Stimulated activated CD8-positive, alpha-beta memory T cell treated with anti-CD3 and anti-CD28 coated beads, Interleukin-7, amount 100 ng/mL, for 4 hours (primary cell): ENCODE results near the gene KCNT1.
"Not testable (repeated sequence)": the region's sequence is repeated elsewhere in the genome, so short reads cannot be mapped to it uniquely, and the experiment has no call there.

ENCODE experiments used
- DNase-seq, 2 donors: peaks; one replicate each; pipeline ENCODE4 v3.0.0-alpha.2; 2020; ENCODE audit warnings: low read depth in 2 of 2

Gene KCNT1

DNA sequence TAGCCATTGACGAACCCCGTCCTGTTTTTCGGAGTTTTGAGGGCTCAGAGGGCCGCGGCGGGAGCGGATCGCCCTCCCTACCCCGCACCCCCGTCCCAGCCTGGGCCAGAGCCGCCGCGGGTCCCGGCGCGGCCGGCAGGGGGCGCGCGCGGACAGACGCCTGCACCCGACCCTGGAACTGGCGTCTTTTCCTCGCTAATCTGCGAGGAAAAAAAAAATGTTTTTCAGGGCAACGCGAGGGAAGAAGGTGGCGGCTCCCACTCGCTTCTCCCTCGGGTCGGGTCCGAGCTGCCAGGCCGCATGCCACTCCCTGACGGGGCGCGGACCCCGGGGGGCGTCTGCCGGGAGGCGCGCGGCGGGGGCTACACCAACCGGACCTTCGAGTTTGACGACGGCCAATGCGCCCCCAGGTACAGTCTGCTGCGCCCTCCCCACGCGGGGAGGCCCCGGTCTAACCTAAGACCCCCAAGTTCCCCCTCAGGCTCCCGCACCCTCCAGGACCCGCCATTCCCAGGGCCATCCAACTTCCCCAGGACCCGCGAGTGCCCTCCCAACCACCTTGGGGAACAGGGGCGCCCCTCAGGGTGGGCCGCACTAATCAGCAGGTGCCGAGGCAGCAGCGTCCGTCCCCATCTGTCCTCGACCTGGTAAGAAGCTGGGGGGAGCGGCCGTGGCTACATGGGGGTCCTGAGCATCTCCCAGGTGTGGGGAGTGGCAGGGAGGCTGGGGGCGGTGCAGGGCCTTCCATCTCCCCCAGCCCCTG lies at the start of gene KCNT1:
Gene KCNT1, plus strand, starts transcription at position 227 of the 763 bp plus-strand sequence. Its CDS starts 74 bp downstream, at position 301.
- peak in 1 of 2 donors; percentile 15 for DNase-seq

DNA sequence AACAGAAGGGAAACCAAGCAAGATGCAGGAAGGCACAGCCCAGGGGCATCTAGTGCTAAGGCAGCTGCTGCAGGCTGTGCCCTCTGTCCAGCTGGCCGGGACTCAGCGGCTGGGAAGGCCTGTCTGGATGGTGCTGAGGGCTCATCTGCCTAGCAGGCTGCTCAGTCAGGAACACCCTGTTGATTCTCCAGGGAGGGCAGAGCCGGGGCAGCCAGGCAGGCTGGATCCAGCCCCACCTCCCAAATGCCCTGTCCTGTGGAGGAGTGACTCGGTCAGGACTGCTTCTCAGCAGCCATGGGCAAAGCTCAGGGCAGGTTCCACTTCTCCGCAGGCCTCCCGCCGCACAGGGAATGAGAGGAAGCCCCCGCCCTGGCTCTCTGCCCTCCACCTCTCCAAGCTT lies 46.7 kb upstream of the KCNT1 start:
- no peak for DNase-seq

DNA sequence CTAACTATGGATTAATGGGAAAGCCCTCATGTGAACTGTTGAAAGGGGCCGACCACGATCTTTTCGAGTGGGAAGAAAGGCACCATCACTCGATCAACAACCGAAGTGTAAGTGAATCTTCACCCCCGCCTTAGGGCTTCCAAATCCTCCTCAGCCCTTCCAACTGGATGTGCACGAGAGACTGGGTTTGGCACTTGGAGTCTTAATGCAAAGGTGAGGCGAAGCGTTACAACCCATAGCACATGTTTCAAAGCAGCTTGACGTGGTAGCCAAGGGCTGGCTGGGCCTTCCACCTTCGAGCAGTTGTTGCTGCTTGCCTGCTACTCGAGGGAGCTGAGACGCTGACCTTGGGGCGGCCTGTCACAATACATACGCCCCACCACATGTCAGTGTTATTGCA lies 44.6 kb upstream of the KCNT1 start:
- no peak for DNase-seq

DNA sequence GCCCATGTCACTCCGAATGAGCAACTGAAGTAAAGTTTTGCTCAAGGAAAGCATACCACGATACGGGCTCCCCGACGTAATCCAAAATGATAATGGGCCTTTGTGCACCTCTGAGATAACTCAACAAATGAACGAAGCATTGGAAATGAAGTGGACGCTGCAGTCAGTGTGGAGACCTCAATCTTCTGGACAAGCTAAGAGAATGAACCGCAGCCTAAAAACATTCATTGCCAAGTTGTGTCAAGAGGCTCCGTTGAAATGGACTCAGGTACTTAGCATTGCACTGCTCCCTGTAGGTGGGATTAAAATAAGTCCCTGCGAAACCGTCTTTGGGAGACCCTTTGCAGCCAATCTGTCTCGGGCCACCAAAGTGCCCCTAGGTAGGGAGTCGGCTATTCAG lies 42.7 kb upstream of the KCNT1 start:
- no peak for DNase-seq

DNA sequence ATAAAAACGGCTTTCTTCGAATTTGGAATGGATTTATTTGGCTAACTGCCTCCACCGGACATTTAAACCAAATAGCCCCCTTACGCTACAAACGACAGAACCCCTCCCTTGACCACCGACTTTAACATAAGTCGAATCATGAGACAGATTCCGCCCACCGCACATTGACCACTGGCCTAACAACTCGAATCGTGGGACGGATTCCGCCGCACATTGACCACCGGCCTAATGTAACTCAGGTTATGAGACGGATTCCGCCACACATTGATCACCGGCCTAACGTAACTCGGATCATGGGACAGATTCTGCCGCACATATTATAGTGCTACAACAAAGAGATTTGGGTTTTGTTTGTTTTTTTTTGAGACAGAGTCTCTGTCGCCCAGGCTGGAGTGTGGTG lies 41.6 kb upstream of the KCNT1 start:
- DNase-seq = no peak

DNA sequence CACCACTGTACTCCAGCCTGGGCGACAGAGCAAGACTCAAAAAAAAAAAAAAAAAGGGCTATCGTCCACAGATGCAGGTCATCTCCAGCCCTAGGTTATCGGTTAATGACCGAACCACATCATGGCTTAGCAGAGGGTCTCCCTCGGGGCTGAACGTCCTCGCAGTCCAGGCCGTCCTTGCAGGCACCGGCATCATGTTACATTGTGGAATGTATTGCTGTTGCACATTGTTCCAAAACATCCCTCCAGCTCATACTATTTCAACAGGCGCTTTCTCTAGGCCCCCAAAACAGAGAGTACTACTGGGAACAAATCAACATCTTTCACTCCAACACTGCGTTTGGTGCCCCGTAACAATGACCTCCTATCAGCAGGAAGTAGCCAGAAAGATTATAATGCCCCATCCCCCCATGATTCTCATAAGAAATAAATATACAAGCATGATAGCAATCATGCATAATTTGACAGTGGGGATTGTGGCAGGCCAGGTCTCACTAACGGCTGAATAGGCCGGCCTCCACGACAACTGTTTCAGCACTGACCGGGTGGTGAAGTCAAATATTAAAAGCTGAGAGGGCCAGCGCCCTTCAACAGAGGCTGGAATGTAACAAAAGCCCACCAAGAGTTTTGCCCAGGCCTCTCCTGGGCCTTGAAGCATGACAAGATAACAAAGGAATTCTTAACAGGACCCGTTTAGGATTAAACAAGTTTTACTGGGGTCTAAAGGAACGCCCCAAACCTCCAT lies 40.0 kb upstream of the KCNT1 start:
- no peak for DNase-seq

DNA sequence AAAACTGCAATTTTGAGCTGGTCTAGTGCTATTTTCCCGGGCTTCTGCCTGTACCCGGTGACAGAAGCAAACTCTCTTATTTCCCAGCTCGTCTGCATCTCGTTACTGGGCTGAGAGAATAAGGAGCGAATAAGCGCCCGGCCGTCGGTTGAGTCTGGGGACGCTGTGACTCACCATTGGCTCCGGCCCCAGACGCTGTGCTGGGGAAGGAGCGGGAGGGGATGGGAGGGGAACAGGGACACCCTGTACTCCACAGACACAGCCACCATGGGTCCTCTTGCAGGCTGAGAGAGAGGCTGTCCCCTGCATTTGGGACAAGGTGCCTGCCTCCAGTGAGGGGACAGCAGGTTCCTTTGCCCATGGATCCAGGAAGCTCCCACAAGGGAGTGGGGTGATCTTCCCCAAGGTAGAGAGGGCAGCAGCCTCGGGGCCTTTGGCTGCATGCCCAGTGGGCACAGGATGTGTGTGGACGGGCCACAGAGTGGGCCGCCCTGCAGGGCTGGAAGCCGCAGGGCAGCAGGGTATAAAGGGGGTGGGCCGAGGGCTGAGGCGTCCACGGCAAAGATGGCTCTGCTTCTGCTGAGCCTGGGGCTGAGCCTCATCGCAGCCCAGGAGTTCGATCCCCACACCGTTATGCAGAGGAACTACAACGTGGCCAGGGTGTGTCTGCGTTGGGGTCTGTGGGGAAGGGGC lies 39.1 kb upstream of the KCNT1 start, which contains the start of gene LCN9:
Gene LCN9, plus strand, starts transcription at position 552 of the 693 bp plus-strand sequence. Its CDS starts 13 bp downstream, at position 565.
- DNase-seq = no peak

DNA sequence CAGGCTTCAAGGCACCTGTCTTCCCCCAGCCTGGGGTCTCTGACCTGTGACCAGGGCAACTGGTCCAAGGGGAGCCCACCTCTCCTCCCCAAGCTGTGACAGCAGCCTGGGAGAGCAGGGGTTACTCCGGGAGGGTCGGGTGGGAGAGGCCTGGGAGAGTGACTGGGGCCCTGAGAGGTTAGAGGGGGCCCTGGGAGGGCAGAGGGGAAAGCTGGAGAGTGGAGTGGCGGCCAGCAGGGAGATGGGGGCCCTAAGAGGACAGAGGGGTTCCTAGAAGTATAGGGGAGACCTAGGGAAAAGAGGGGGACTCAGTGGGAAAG lies 38.6 kb upstream of the KCNT1 start:
- no peak for DNase-seq

DNA sequence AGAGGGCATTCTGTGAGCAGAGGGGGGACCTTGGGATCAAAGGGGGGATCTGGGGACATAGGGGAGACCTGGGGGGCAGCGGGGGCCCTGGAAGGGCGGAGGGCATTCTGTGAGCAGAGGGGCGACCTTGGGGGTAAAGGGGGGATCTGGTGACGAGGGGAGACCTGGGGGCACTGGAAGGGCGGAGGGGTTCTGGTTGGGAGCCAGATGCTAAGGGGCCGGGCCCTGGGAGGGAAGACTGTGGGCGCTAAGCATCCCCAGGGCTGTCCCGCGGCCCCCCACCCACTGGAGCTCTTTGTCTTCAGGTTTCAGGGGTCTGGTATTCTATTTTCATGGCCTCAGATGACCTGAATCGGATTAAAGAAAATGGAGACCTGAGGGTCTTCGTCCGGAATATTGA lies 38.1 kb upstream of the KCNT1 start:
- no peak for DNase-seq

DNA sequence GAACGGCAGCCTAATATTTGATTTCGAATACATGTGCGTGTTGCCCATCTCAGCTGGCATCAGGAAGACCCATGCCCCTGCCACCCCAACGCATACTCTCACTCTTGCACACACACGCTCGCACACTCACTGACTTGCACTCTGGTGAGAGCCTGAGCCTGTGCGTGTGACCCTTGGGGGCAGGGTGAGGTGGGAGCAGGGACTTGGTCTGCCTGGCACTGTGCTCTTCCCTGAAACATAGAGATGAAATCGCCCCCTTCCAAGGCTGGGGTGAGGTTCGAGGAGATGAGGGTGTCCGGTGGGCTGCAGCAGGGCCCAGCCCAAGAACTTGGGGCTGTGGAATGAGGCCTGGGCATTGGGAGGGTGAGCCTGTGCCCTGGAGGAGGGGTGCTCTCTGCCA lies 37.7 kb upstream of the KCNT1 start:
- no peak for DNase-seq

DNA sequence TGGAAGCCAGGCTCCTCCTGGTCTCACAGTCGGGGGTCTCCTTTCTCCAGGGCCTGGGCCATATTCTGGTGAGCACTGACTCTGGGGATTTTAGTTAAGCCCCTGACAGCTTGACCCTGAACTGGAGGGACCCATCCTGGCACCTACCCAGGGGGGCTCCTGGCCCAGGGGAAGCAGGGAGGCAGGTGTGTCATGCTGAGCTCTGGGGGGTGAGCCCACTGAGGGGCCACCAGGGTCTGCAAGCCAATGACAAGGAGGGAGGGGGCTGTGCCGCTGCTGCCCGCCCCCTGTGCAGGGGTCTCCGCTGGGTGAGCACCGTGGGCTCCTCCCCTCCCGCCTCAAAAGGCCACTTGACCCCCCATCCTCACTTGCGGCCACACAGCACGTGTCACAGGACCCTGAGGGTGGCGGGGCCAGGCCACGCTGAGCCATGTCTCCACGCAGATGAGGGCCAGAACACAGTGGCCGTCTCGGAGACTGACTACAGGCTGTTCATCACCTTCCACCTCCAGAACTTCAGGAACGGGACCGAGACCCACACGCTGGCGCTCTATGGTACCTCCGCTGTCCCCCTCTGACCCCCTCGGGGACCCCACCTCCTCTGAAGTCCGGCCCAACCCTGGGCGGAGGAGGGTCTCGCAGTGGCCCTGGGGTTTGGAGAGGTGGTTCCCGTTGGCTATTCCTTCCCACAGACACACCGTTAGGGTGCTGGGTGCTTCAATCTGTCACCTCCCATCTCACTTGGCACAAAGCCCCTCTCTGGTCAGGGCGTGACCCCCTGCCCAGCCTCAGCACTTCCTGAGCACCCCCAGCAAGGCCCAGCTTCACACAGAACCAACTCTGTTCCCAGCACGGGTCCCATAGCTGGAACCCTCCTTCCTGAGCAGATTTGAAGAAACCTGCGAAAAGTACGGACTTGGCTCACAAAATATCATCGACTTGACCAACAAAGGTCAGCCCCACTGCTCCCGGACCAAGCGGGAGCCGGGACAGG lies 36.9 kb upstream of the KCNT1 start:
- no peak for DNase-seq

DNA sequence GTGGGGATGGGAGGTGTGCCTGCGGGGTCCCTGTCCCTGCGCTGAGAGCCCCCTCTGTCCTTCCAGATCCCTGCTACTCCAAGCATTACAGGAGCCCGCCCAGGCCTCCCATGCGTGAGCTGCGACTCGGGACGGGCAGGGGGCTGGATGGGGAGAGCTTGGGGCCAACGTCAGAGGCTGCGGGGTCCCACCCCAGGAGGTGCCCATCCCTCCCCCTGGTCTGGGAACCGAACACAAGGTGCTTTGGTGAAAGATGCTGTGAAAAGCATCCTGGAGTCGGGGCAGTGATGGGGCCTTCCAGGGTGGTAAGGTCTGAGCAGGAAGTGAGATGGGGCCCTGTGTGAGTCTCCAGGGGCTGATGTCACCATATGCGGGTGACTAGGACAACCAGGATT lies 36.2 kb upstream of the KCNT1 start:
- DNase-seq = no peak

DNA sequence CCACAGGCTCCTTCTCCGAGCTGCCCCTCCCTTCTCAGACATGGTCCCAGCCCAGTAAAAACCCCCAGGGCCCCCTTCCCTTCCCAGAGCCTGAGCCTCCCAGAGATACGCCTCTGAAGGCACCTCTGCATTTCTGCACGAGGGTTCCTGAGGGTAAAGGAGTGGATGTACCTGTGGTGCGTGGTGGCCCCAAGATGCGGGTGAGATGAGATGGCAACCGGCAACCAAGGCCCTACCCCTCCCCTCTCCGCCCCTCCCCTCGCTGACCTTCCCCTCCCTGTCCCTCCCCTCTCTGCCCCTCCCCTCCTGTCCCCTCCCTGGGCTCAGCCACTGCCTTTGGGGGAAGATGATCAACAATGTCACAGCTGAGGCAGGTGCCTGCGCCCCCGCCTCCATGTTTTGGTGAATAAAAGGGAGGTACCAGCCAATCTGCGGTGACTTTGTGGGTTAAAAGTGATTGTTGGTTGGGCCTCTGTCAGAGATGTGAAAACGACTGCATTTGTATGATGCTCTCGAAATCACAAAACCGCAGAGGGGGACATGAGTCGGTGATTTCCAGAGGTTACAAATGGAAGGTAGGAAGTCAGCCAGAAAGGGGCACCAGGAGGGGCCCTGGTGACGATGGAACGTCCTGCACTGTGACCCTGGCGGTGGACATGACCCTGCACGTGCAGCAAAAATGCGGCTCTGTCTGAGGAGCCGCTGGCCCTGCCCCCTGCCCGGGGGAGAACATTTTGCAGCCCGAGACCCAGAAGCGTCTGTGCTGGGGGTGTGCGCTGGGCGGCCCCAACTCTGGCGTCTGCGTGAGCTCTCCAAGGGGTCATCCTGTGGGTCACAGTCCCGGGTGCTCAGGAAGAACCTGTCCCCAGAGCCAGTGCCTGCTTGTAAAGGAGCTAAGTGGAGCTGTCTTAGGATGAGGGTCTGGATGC lies 35.2 kb upstream of the KCNT1 start:
- DNase-seq = no peak

DNA sequence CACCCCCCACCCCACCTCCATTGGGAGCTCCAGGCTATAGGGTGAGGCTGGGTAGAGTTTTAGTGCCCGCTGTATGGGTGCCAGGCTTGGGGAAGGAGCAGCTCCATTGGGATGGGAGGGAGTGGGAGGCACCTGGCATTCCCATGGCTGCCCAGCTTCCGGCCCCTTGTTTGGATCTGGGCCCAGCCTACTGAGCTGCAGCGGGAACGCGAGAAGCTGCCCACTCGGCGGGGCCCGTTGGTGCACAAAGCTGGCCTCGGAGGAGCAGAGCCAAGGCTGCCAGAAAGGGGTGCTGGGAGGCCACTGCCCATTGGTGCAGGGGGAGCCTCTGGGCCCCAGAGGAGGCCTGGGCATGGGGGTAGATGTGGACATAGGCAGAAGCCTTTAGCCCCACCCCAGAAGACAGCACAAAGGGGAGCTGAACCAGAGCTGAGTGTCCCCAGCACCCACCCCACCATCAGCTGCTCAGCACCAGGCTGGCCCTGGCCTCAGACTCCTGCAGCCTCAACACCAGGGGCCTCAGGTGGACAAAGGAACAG lies 34.5 kb upstream of the KCNT1 start:
- no peak for DNase-seq

DNA sequence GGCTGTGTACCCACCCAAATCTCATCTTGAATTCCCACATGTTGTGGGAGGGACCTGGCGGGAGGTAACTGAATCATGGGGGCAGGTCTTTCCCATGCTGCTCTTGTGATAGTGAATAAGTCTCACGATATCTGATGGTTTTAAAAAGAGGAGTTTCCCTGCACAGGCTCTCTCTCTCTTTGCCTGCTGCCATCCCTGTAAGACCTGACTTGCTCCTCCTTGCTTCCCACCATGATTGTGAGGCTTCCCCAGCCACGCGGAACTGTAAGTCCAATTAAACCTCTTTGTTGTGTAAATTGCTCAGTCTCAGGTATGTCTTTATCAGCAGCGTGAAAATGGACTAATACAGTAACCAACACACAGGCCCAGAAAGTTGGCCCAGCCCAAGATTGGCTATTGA lies 33.0 kb upstream of the KCNT1 start:
- not testable (repeated sequence) for DNase-seq

DNA sequence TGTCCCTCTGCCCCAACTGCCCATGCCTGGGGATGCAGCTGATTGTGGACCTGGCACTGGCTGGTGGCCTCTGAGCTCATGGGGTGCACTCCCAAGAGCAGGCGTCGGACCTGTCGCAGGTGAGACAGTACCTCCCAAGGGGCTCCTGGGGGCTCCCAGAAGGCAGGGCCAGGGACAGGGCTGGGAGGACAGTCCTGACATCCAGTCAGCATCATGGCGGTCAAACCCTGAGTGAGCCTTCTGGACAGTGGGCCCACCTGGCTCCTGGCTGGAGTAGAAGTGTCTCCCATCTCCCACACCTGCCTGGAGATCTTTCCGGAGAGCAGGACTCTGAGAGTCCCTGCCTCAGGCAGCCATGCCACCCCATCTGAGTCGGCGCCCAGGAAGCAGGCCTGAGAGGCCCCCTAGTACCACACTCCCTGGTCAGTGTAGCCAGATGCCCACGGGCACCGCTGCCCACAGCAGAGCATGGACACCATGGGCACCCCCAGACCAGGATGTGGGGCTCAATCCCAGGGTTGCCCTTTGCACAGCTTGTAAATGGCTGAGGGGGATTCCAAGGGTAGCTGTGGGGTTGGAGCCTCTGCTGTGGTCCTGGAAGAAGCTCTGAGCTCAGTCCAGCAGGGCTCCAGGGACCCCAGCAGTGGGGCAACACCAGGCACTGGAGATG lies 32.2 kb upstream of the KCNT1 start:
- DNase-seq = no peak

DNA sequence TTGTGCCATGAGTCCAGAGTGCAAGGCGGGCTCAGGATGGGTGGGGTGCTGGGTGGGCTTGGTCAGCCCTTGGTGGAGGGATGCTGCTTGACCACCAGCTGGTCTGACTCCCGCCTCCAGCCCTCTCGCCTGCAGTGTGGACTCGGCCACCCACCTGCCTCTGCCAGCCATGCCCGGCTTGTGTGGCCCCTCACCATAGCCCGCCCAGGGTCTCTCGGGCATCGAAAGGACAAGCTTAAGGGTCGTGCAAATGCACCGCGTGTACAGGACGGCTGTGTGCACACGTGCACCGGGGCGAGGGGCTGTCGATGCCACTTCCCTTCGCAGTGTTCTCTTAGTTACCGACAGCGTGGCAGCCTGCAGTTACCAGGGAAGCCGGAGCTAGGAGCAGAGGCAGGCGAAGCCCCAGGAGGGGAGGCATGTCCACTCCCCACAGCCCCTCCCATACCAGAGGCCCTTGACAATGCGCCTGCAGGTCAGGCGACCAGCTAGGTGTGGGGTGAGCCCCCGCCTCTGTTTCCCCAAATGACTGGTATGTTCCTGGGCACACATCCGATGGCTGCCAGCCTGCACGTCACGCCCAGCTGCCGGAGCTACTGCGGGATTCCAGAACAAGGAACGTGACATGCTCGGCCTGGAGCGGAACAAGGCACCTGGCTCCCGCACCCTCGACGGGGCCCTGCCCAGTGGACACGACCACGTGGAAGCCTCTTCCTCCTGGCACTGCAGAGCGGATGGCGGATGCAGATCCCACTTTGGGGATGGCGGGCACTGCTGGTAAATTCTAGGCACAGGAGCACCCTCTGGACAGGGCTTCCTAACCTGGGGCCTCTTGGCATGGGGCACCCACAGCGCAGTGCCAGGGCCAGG lies 31.0 kb upstream of the KCNT1 start:
- DNase-seq = no peak

DNA sequence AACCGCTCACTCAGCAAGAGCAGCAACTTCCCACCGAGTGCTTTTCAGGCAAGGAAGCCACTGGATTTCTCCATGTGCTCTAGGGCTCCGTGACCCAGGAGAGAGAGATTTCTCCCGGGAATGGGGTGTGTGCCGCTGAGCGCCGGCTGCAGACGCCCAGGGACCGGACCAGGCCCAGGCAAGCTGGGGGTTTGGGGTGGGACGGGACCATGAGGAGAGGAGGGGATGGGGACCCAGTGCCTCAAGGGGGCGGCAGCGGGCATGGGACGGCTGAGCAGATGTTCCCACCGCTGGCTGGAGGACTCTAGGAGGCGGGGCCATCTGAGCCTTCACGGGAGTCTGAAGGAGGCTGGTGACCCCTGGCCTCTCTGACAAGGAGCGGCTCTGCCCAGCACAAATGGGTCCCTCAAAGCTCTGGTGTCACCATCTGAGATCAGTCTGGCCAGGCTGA lies 30.4 kb upstream of the KCNT1 start:
- no peak for DNase-seq
